CD4-positive, alpha-beta T cell treated with Interleukin-15 for 1 hour (primary cell): ENCODE measurements around the gene INPP5A.
A peak's percentile ranks its signal among the peaks of the same experiment; 100 is the strongest.

Source experiments
- DNase-seq: peaks from one replicate; pipeline ENCODE4 v3.0.0-alpha.2; 2020

The INPP5A gene

GRCh38 chr10:132519382-132520176, 18.0 kb upstream of the INPP5A start:
- peak; percentile 12 for DNase-seq

DNA sequence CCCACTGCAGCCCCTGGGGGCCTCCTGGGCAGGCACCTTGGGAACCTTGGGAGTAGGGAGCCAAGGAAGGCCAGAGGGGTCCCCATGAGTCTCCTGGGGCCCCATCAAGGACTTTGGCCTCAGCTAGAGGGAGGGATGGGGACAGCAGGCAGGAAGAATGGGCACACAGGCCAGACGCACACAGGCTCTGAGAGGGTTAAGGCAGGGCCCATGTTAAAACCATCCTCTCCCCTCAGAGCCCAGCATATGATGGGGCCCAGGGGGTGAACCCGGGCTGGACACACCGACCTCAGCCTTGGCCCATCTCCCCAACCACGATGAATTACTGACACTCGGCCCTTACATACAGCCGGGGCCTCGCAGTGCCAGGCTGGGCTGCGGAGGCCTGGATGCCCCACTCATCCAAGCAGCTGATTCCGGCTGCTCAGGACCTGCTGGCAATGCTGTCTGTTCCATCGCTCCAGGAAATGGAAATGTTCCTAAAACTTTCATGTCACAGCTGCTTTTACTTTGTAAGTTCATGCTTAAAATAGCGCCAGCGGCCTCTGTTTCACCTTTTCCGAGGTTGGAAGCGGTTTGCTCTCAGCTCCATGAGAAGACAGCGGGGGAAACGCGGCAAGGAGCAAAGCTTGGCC, 17.3 kb upstream of the INPP5A start:
- peak; percentile 5 for DNase-seq

DNA sequence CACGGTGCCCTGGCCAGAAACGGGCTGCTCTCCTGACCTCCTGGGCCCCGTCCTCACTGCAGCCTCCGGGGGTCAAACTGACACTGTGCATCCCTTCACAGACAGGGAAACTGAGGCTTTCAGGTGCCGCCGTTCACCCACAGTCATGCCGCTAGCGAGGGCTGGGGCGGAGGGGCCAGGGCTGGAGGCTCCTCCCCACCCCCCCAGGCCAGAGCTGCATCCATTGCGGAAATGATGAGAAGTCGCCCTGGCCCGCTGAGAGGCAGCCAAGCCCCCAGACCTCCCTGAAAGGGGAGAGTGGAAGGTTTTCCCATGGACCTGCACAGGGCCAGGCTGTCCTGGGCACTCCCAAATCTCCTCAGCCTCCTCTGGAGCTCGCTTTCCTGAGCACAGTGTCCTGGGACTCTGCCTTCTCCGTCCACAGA, 16.5 kb upstream of the INPP5A start:
- DNase-seq = peak; percentile 13

DNA sequence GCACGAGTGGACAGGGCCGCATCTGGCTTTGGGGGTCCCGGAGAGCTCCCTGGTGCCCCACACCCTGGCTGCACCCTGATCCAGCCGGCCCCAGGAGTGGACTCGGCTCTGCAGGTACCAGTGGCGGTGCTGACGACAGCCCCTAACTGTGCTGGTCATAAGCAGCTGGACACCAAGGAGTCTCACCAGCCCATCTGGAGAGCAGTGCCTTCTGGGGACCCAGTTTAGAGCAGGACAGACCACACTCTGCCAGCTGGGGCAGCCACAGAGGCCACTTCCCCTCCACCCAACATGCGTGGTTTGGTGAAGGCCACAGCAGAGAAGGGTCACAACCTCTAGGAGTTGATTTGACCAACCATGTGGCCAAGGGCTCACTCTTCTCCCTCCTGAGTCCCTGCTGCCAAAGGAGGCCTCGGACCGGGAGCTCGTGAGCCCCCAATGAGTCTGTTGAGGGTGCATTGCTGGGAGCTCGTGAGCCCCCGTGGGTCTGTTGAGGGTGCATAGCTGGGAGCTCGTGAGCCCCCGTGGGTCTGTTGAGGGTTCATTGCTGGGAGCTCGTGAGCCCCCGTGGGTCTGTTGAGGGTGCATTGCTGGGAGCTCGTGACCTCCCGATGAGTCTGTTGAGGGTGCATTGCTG, 16.0 kb upstream of the INPP5A start:
- DNase-seq = peak; percentile 10

DNA sequence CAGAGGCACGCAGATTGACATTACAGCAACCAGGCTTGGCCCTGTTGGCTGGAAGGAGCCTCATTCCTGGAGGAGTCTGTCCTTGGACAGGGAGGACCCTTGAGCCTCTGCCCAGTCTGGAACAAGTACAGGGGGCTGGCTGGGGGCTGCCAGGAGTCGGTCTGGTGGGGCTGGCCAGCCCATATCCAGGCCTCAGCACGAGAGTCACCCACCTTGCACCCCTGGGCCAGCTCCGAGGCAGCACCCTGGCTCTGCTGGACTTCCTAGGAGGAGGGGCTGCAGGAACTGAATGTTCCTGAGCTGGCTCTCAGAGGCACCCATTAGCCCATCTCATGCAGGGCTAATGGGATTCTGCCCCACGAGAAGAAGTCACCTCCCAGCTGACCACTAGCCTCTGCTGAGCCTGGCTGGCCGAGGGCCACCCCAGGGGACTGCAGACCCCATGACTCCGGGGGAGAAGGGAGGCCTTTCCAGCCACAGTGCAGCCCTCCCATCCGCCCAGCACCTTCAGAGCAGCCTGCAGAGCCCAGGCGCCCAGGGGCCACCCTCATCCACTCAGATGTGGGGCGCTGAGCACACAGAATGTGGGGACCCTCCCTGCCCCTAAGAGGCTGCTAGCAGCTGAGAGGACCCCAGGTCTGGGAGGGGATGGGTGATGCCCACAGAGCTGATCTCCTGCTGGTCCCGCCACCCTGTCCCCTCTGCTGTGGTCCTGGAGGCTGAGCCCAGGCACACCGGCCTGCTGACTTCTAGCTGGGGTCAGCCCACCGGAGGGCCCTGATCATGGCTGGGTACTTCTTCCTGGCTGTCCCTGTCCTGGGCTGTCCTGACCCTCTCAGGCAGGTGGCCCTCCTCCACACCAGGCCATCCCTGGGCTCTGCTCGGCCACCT, 14.8 kb upstream of the INPP5A start:
- DNase-seq = peak; percentile 11

DNA sequence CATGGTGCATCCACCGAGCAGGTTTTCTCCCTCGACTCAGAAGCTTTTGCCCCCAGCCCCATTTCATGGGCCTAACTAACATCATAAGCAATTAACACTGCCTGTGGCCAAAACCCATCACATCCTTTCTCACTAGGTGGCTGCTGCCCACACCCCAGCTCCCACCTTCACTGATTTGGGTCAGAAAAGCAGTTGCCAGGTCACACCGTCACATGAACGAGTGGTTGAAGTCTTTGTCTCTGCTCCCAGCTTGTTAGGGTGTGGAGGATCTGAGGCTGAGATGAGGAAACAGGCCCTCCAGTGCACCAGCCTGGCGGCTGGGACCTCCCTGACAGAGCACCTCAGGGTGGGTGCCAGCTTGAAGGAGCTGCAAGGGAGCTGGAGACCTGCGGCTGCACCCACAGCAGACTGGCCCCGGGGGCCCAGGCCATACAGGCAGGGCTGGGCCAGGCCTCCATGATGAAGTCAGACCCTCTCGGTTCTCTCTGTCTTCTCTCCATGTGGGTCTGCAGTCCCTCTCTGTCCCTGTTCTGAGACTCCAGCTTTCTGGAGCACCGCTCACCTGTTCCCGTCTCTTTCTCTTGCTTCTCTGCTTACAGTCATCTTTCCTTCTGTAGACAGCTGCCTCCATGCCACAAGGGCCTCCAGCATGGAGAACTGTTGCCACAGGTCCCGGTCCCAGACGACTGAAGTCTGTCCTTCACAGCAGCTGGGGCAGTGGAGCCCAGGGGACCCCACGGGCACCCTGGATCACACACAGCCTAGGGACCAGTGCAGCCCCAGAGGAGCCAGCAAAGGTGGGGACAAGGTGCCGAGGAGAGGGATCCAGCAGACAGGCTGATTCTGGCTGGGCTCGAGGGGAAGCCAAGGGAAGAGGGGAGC, 13.8 kb upstream of the INPP5A start:
- DNase-seq = peak; percentile 6

DNA sequence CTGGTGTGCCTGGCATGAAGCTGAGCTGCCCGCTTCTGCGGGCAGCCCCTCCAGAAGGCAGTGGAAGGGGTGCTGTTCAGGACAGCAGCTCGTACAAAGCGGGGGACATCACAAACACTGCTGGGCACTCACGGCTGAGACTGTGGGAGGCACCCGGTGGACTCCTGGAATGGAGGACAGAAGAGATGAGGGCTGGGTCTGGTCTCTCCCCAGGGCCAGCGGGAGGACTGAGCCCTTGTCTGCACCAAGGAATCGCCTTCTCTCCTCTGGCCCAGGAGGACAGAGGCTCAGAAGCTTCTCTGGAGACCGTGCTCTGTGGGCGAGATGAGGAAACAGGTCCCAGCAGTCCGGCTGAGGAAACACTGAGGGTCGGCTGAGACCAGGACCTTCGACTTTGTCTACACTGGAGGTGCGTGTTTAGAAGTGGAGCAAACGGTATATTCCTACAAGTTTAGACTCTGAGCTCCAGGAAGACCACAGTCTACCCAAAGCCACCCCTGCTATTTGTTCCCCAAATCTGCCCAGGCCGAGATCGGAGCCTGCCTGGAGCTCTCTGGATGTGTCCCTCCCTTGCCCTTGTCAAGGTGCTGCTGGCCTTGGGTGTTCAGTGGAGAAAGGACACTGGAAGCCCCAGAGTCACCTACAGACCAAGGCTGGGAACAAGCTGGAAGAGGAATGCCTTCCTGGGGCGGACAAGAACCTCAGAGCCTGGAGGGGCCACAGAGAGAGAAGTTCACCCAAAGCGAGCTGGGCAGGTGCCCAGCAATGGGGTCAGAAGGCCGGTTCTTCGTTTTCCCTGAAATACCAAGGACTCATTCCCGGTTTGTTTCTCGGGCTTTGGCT, 12.9 kb upstream of the INPP5A start:
- DNase-seq = peak; percentile 11

DNA sequence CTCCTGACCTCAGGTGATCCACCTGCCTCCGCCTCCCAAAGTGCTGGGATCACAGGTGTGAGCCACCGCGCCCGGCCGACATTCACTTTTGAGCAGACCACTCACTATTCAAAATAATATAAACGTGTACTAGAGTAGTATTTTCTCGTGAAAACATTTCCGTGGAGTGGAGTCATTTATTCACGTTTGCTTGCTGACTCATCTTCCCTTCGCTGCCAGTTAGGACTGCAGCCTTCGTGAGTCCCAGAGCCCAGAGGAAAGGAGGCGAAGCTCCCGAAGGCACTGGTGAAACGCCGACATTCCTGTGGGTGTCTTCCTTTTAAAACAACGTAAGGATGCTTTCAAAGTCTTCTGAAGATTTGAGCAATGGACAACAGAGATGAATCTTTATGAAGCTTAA, 10.9 kb upstream of the INPP5A start:
- no peak for DNase-seq

- peak; percentile 12 for DNase-seq
Measured at GRCh38 chr10:132527339-132528063, 10.1 kb upstream of the INPP5A start.

- DNase-seq = peak; percentile 6
Measured at GRCh38 chr10:132528064-132528691, 9.4 kb upstream of the INPP5A start.

DNA sequence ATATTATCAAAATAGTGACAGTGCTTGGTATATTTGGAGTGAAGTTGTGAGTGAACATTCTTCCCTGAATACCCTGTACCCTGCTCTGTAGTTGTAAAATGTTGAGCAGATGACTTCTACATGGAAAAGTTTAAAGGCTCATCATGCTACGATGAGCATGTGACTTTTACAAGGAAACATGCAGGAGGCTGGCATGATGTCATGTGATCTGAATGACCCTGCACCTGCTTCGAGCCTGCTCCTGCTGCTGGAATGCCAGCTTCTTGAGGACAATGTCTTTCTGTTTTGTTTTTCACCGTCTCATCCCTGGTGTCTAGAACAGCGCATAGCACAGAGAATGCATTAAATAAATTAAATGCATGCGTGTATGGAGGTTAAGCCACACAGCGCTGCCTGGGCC, 5.4 kb upstream of the INPP5A start:
- DNase-seq = no peak

DNA sequence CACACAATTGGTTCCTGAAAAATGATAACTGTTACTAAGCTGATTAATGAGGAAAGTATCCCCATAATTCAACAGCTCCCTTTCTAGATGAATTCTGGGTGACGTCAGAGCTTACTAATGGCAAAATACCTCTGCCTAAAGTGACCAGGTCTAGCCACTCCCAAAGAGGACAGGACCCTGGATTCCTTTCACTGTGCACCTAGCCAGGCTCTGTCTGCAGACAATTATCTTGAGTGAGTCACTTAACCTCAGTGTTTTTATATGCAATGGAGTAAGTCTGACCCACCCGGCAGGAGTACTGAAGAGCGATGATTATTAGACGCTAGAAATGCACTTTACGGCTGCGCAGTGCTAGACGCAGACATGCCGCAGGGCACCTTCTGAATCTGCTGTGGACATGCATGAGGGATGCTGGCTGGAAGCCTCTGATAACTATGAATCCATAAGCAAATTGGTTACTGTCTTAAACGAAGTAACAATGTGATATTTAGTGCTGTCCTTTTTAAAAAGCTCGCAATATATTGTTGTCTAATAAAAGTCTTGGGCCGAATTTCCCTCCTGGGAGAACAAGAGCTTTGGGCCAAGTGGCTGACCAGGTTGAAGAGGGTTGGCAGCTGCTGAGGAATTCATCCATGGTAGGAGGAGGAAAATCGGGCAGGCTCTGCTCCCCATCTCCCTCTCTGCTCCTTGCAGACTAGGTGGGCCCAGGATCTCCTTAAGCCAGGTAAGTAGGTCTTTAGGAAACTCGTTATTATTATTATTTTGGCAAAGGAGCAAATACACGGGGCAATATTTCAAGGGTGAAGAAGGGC, 4.6 kb upstream of the INPP5A start:
- no peak for DNase-seq

- peak; percentile 6 for DNase-seq
Measured at GRCh38 chr10:132533571-132534260, 3.9 kb upstream of the INPP5A start.

DNA sequence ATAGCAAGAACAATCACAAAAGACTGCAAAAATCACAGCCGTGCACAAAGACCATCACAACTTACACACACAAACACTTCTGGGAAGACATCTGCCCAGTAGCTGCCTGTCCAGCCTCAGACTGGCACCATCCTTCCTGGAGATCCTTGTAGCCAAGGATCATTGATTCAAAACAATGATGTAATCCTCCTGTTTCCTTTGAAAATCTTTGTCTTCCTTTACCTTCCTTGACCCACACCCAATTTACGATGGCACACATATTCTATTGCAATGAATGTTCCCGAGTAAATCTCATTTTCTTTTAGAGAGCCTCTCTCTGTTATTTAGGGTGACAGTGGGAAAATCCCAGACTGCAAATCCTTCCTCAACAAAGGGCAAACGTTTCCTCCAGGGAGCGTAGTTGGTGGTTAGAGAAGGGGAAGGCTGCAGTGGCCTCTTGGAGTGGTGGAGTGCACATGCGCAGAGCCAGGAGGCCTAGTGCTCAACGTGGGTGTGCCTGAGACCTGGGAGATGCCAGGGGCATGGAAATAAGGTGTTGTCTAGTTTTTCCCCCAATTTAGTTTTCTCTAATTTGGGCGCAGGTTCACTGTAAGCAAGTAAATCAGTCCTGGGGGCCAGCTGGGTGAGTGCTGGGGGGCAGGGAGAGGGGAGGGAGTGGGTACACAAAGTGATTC, 3.1 kb upstream of the INPP5A start:
- DNase-seq = no peak

DNA sequence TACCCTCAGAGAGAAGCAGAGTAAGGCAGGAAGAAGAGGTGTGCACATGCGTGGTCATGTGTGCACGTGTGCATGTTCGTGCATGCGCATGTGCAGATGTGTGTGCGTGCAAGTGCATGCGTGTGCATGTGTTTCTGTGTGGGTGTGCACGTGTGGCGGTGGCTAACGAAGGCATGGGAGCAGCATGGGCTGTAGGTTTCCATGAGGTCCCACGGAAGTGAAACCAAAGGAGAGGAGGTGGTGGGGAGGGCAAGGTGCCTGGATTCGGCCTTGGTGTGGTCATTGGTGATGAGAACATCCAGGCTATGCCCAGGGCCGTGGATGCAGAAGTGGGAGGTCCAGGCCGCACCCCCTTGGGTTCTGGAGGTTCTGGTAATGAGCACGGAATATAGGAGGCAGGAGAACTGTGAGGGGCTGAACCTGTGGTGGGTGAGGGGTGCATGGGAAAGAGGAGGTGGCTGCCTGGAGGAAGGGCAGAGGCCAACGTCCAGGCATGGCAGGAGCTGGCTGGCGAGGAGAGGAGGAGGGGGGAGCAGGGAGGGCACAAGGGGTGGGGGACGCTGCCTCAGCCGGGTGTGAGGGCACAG, 2.4 kb upstream of the INPP5A start:
- peak; percentile 11 for DNase-seq

DNA sequence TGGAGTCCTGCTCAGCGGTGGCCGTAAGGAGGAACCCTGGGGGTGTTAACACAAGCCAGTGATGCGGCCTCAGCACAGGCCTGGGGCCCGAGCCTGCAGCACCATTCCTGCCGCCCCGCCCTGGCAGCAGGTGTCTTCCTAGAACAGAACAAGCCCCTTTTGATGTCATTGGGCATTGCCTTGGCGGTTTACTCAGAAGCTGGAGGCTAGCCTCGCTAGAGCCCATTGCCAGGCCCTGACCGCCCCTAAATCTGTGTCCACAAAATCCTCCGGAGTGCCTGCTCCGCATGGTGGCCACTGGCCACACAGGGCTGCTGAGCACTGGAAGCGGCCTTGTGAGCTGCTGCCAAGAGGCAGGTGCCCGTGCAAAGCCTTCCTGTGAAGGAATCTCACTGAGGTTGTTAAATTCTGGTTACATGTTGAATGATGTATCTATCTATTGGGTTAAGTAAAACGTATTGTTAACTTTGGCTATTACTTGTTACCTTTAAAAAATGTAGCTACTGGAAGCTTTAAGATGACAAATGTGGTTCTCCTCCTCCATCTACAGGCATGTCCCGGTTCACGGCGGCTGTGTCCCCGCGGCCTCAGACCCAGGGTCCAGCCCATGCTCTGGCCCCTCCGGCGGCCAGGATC, 1.2 kb upstream of the INPP5A start:
- DNase-seq = no peak
